Calu3 (cell line): ENCODE results near the gene CDH13. TPM values are rescaled to one million over a fixed set of nuclear protein-coding genes. Genes with fewer than 3 reads are reported as not detected.

ENCODE experiments used
- BruUV-seq: library from RNA; stranded (reverse); fragments of 400-500 nt; replicated peaks from 2 replicates; lab custom pipeline; 2021; lab: Mats Ljungman, UMichigan
- CTCF ChIA-PET: fragments of 300-600 bp; sonication (Branson Sonifier 250); formaldehyde crosslinking; loops from one replicate; lab custom pipeline; 2022; ENCODE audit warnings: antibody characterized with exemption; lab: Charles Lee
- DNase-seq: peaks from one replicate; pipeline ENCODE4 v3.0.0; 2022
- H3K27ac Mint-ChIP-seq: one replicate; pipeline ENCODE4 v1.8.0; 2022; ENCODE audit warnings: mixed read lengths; ENCODE audit not compliant: unreplicated experiment
- H3K27me3 Mint-ChIP-seq: one replicate; pipeline ENCODE4 v1.8.0; 2022; ENCODE audit warnings: mixed read lengths; ENCODE audit not compliant: unreplicated experiment
- H3K36me3 Mint-ChIP-seq: one replicate; pipeline ENCODE4 v1.8.0; 2022; ENCODE audit warnings: mild to moderate bottlenecking, moderate library complexity, mixed read lengths; ENCODE audit not compliant: insufficient read depth, unreplicated experiment
- H3K4me1 Mint-ChIP-seq: one replicate; pipeline ENCODE4 v1.8.0; 2022; ENCODE audit warnings: mild to moderate bottlenecking, low read depth, mixed read lengths; ENCODE audit not compliant: unreplicated experiment
- H3K4me3 Mint-ChIP-seq: one replicate; pipeline ENCODE4 v1.8.0; 2022; ENCODE audit warnings: mild to moderate bottlenecking, low read depth, moderate library complexity, mixed read lengths; ENCODE audit not compliant: unreplicated experiment
- H3K9me3 Mint-ChIP-seq: one replicate; pipeline ENCODE4 v1.8.0; 2022; ENCODE audit warnings: low read depth, mixed read lengths; ENCODE audit not compliant: unreplicated experiment
- CTCF ChIP-seq: fragments of 200-600 bp; IDR thresholded peaks from one replicate; pipeline ENCODE4 v1.8.0; 2022; ENCODE audit warnings: antibody characterized with exemption; ENCODE audit not compliant: unreplicated experiment
- intact Hi-C: fragments of 100-400 bp; cut with micrococcal nuclease; formaldehyde crosslinking; loops from one replicate; pipeline ENCODE4 v1.10.0; 2022; ENCODE audit not compliant: unreplicated experiment
- total RNA-seq: library from RNA; stranded (reverse); gene quantifications from 2 replicates; pipeline ENCODE4 v1.2.3, GENCODE V29; 2022

CDH13 gene
- total RNA-seq, 1 experiment from 2014 or later, result not detected

DNA sequence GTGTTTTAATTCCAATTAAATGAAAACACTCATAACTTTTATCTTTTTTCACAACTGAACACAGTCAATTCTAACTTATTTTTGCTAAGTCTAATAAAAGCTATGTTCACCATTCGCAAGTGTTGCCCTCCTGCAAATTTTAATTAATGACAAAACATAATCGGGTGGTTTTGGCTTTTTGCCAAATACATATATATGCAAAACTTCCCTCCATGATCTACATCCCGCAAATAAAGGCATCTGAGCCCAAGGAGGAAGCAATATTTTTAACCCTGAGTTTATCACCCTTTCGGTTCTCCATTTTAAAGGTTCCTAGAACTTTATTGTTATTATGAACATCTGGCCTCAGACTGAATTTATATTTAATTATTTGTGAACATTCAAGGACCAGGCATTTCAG lies 507.9 kb downstream of the CDH13 start:
- H3K36me3 Mint-ChIP-seq, result peaks cover 6% of the 10 kb centered on the region
- CTCF ChIA-PET, result no interaction called here
- no peak overlapping the region for H3K4me3 Mint-ChIP-seq
- intact Hi-C loops, result no loop called here
- H3K27me3 Mint-ChIP-seq, result no peaks in the 10 kb centered on the region
- H3K4me1 Mint-ChIP-seq, result peaks cover 24% of the 10 kb centered on the region
- no TSS peak for BruUV-seq
- no peak for TF ChIP-seq CTCF
- H3K9me3 Mint-ChIP-seq, result peaks cover 3% of the 10 kb centered on the region
- DNase-seq, result no peak
- no peak overlapping the region for H3K27ac Mint-ChIP-seq

- BruUV-seq, result no TSS peak
- Mint-ChIP-seq H3K9me3 (peaks cover 3% of the 10 kb centered on the region), H3K4me1 (peaks cover 24% of the 10 kb centered on the region), H3K27me3 (no peaks in the 10 kb centered on the region), H3K4me3 (no peak overlapping the region), H3K36me3 (peaks cover 6% of the 10 kb centered on the region), H3K27ac (no peak overlapping the region)
- no peak for TF ChIP-seq CTCF
- CTCF ChIA-PET, result interaction anchor here (0.6 kb wide), 1 partner anchor 141 kb away, joined by 3 read pairs; no protein-coding TSS in a partner anchor
- intact Hi-C loops, result no loop called here
- no peak for DNase-seq
These were observed 509.6 kb downstream of the CDH13 start for GRCh38 chr16:83136419-83136818.

GRCh38 chr16:83136924-83137323 lies 510.2 kb downstream of the CDH13 start:
- H3K27me3 Mint-ChIP-seq, result no peaks in the 10 kb centered on the region
- no TSS peak for BruUV-seq
- peak overlapping the region; percentile 71 for H3K4me3 Mint-ChIP-seq
- CTCF ChIA-PET, result no interaction called here
- intact Hi-C loops, result no loop called here
- no peak for TF ChIP-seq CTCF
- H3K27ac Mint-ChIP-seq, result peak overlapping the region; percentile 74
- H3K9me3 Mint-ChIP-seq, result peaks cover 3% of the 10 kb centered on the region
- peaks cover 24% of the 10 kb centered on the region for H3K4me1 Mint-ChIP-seq
- DNase-seq, result no peak
- H3K36me3 Mint-ChIP-seq, result peaks cover 6% of the 10 kb centered on the region

DNA sequence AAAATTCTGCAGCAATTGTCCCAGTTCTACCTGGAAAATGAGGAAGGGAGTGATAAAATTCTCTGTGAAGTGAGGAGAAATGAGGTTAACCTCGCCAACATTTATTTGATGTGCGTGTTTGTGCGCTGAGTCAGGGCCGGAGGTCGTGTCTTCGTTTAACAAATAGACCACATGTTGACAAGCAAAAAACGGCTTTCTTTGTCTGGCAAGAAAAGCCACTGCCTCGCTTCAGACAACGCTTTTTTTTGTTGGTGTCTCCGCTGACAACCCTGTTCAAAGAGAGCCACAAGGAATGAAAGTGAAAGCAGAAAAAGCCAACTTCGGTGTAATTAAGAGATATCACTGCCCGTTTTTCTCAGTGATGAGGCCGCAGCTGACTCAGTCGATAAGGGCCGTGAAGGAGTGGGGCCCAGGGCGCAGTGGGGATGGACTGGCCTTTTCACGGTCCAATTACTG lies 510.6 kb downstream of the CDH13 start:
- CTCF ChIA-PET, result no interaction called here
- Mint-ChIP-seq H3K4me1 (peaks cover 24% of the 10 kb centered on the region), H3K9me3 (peaks cover 3% of the 10 kb centered on the region), H3K27me3 (no peaks in the 10 kb centered on the region), H3K27ac (peak overlapping the region; percentile 74), H3K36me3 (peaks cover 6% of the 10 kb centered on the region), H3K4me3 (peak overlapping the region; percentile 71)
- BruUV-seq, result no TSS peak
- intact Hi-C loops, result no loop called here
- no peak for TF ChIP-seq CTCF
- peak; percentile 33 for DNase-seq
